ENCODE data around the gene ADAMTS17.

ADAMTS17 gene

DNA sequence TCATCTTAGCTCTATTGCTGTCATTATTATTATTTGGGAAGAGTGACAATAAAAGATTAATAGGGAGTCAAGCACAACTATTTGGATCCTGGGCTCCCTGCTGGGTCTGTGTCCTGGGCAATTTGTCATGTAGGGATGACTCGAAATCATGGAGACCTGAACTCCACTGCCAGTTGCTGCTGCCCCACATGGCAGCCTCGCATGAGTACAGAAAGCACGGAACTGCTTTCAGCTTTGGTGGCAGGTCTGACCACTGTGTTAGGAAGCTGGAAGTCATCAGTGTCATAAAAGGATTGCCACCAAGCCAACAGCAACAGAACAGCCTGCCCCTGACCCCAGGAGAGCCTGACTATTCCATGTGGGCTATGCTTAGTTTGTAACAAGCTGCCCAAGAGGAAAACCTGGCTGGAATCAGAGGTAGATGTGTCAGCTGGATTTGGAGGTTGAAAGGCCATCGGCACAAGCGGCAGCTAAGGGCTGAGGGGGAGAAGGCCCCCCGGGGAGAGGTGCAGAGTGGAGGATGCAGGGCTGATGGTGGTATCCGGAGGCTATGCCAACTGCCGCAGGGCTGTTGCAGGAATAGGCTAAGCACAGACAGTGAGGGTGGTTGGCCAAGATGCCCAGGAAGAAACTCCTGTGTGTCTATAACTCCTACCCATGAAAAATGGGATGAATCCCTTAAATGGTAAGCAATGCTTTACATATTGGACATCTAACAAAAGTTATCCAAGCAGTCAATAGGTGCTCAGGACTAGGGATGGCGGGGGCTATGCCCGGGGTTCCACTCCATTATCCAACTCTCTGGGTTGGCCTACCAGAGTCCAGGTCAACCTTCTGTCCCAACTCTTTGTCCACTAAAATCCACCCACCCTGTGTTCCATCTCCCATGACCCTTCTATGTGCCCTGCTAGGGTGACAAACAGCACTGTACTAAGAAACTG lies 291.6 kb downstream of the ADAMTS17 start:
- no peak for DNase-seq (ENCODE audit: low spot score)

DNA sequence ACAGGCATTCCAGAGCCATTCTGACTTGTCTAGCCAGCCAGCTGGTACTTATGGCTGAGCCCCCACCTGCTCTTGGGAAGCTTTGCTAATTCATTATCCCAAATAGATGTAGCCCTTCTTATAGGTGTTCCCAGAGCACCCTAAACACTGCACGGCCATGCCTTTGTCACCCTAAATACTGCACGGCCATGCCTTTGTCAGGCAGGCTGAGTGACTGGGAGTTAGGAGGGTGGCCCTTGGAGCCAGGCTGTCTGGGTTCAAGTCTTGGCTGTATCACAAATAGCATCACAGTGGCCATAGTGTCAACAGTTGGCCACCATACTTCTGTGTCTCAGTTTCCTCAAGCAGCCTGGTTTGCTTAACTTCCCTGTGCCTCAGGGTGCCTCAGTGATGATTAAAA lies 292.3 kb downstream of the ADAMTS17 start:
- DNase-seq (ENCODE audit: low spot score): no peak

DNA sequence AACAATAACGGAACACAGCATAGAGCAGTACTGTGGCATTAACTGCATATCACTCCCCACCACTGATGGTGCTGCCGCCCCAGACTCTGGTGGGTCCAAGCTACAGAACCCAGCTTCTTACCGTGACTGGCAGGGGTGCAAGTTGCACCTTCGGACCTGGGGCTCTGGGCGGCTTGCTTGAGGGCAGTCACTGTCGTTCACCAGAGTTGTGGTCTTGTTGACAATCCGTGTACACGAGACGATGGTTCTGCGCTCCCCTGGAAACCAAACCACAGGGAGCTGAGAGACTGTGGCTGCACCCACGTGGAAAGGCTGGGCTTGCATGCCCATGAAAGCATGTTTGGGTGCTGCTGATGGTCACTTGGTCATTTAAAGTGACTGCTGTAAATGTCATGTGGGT lies 293.0 kb downstream of the ADAMTS17 start:
- no peak for DNase-seq (ENCODE audit: low spot score)

DNA sequence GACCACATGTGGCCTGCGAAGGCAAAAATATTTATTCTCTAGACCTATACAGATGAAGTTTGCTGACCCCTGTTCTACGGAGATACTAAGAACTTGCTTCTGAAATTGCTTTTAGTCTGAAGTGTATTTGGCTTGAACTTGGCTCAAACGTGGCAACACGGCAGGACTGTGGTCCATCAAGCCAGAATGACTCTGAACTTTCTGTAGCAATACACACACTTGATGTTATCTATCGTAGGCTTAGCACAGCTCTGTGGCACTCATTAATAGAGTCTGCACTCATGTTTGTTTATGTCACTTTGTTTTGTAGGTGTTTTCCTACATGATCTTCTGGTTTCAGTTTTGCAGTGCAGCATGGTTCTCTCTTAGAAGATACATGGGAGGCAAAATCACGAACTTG lies 298.1 kb downstream of the ADAMTS17 start:
- DNase-seq (ENCODE audit: low spot score): no peak

DNA sequence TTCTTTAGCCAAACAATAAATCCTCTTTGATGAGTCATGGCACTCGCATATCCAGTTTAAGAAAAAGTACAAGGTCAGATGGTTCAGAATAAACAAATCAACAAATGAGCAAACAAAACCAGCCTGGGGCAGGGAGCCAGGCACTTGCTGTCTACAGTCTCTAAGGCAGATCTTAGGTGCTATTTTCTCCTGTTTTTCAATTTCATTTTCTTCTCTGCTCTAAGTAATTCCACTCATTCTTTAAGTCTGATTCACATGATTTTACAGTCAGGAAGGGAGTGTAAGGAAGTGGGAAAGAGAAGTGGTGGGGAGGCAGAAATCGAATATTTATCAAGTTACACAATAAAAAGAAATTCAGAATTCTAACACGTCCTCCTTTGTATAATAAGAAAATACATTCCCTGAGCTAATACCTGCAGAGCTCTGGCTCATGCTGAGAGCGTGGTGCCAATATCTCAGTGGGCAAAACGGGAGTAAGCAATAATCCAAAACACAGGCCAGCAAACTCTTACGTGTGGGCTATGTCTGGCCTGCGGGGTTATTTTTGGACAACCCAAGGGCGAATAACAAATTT lies 298.6 kb downstream of the ADAMTS17 start:
- no peak for DNase-seq (ENCODE audit: low spot score)

DNA sequence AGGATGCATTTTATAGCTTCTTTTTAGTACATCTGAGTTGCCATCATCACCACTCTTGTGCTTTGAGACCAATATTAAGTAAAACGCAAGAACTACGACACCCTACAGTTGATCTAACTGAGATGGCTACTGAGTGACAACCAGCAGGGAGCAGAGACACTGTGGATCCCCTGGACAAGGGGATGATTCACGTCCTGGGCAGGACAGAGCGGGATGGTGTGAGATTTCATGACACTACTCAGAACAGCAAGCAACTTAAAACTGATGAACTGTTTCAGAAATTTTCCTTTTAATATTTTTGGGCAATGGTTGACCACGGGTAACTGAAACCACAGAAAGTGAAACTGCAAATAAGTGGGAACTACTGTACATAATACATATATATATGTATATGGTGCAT lies 299.2 kb downstream of the ADAMTS17 start:
- DNase-seq (ENCODE audit: low spot score): no peak

DNA sequence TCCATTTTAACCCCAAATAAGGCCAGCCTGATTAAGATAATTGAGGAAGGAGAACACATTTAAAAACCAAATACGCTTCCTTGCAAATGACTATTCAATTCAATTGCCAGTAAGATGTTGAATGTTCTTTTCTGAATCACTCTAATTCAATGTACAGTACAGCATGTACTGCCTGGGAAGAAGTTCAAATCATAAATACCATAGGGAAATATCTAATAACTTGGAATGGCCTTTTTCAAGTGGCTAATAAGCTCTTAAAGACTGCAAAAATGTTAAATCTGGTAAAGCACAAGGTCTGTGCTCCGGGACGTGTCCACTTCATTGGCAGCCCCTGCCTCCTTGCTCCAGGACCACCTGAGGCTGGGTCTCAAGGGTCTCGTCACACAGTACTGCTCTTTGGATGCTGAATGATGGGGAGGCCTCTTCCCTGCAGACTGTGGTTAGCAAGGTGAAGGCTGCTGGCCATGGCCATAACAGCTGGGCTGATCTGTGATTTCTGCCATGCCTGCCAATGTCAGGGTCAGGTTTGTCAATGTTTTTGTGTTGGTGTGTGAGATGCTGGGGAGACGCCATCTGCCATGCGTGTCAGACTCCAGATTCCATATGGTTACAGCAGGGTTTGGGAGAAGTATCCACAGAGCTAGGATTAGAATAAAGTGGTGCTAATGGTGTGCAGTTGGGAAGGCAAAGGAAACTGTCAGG lies 300.5 kb downstream of the ADAMTS17 start:
- no peak for DNase-seq (ENCODE audit: low spot score)

DNA sequence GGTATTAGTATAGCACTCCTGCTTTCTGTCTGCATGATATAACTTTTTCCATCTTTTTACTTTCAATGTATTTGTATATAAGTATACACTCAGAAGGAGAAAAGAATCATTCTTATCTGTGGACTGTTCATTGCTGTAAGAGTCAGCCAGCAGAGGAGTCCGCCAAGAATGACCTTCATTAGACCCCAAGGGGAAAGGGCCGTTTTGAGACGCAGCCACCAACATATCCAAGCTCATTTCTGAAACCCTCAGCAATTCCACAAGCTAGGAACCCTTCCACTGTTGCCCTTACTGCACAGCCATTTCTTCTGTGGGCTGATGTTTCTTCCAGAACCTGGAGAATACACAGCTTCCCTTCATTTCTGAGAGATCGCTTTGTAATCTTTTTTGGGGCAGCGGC lies 301.8 kb downstream of the ADAMTS17 start:
- DNase-seq (ENCODE audit: low spot score): no peak

DNA sequence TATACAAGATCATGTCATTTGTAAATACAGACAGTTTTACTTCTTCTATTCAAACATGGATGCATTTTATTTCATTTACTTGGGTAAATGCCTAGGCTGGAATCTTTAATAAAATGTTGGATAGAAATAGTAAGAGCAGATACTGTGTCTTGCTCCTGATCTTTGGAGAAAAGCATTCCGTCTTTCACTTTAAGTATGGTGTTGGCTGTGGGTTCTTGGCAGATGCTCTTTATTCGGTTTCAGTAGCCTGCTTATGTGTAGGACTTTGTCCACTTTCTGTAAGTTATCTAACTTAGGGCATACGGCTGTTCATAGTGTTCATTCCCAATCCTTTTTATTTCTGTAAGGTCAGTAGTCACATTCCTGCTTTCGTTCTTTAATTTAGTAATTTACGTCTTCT lies 303.0 kb downstream of the ADAMTS17 start:
- DNase-seq (ENCODE audit: low spot score): no peak

DNA sequence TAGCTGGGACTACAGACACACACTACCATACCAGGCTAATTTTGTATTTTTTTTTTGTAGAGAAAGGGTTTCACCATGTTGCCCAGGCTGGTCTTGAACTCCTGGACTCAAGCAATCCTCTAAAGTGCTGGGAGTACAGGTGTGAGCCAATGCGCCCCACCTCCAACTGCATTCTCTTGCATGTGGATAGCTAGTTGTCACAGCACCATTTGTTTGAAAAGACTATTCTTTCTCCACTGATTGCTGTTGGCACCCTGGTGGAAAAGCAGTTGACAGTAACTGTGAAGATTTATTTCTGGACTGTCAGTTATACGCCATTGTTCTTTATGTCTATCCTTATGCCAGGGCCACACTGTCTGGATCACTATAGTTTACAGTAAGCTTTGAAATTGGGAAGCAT lies 303.9 kb downstream of the ADAMTS17 start:
- no peak for DNase-seq (ENCODE audit: low spot score)

DNA sequence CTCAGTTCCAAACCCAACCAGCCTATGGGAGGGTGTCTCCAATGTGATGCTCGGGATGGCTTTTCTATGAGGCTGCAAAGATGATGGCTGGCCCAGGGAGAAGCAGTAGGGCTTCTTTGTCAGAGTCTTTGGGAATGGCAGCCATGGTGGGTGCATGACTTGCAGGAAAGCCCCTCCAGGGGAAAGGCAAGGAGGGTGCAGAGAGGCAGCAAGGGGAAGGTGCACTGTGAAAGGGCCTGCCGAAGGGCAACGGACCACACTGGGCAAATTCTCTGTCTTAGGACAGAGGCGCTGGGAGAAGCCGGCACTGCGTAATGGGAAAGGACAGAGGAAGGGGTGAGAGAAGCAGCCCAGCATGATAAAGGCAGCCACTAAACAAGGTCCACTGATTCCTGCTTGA lies 305.8 kb downstream of the ADAMTS17 start:
- no peak for DNase-seq (ENCODE audit: low spot score)

DNA sequence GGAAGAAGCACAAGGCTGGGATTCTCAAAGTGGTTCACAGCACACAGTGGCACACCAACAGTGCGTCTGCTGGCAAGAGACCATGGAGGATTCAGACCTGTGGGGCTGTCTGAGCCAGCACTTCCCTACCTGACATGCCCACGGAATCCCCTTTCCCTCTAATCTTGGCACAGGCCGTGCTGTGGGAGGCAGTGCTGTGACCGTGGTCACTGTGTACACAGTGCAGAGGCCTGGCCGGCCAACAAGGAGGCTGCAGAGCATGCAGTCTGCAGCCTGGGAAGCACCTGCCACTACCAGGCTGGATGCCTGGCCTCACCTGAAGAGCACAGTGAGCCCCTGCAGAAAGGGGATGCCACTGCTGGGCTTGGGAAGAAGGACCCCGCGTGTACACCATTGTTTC lies 307.6 kb downstream of the ADAMTS17 start:
- DNase-seq (ENCODE audit: low spot score): no peak

DNA sequence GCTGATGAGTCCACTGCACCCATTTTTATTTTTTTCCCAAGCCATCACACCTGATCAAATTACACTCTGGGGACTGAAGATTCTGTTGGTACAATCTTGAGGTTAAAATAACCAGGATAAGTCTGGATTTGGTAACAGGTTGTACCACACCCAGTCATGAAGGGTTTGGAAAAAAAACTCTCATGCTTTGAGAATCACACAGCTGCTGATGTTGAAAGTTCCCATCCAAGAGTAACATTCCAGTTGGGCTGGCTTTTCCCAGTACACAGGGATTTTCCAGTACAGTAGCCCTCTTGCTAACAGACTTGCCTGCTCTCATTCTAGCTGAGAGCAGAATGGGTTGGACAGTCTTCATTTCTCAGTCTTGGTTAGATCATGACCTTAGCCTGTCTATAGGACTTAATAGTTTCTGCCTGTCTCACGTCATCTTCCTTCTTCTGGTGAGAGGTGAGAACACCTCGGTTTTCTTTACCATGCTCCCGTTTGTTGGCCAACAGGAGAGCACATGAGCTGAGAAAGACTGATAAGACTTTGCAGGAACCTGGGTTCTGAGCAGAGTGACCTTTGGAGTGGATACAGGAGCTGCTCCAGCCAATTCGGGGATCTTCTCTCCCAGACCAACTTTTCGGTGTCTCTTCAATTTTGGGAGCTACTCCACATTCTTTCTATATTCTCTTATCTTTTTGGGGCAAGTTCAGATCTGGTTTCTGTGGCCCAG lies 308.5 kb downstream of the ADAMTS17 start:
- DNase-seq (ENCODE audit: low spot score): no peak

DNA sequence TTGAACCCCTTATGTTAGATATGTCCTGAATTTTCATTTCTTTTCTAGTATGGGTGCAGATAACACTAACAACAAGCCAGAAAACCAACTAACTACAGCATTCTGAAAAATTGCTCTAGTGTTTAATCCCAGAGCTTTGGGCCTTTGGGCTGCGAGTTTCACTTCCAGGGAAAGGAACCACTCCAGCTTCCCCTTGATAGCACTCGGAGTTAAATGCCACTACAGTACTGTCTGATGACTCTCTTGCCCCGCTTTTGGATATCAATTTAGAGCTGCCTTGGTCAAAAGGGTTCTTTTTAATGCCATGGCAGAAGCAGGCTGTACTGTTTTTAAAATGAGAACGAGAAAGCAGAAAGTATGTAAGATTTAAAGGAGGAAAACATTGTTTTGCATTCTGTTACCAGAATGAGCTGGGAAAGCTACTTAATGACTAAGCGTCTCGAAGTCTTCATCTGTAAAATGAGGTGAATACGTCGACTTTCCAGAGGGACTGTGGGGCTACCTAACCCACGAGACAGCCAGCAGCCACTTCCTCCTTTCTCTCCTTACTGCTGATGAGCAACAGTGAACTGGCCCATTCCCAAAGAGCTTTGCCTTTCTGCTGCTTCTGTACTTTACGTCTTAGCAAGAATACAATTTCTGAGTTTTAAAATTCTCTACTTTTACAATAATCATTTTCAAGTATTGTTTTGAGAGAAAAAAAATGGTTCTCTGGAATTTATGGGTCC lies 309.3 kb downstream of the ADAMTS17 start:
- DNase-seq (ENCODE audit: low spot score): peak; percentile 23

DNA sequence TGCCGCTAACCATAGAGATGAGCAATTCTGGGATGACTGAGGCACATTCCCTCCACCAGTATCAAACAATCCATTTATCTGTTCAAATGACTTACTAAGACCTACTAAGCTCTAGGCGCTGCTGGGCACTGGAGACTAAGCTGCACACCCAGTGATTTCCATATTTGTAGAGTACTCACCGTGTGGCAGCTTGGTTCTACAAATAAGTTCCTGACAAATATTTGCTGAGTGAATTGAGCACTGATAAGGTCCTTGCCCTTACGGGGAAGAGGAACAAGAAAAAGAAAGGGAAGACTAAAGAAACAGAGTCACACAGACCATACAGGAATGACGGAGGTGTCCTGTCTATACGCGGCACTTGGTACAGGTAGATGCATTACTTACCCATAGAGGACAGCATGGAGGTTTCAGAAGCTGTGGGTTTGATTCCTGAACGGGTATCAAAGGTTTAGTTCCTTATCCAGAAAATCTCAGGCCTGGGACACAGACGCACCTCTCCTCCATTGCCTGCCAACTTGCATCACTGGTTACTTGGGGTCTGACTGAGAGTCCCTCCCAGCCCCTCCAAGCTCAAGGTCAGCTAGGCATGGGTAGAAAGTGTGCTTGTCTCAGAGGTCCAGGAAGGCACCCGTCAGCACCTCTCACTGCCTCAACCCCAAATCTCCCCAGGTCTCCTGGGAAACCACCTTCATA lies 310.0 kb downstream of the ADAMTS17 start:
- DNase-seq (ENCODE audit: low spot score): no peak

DNA sequence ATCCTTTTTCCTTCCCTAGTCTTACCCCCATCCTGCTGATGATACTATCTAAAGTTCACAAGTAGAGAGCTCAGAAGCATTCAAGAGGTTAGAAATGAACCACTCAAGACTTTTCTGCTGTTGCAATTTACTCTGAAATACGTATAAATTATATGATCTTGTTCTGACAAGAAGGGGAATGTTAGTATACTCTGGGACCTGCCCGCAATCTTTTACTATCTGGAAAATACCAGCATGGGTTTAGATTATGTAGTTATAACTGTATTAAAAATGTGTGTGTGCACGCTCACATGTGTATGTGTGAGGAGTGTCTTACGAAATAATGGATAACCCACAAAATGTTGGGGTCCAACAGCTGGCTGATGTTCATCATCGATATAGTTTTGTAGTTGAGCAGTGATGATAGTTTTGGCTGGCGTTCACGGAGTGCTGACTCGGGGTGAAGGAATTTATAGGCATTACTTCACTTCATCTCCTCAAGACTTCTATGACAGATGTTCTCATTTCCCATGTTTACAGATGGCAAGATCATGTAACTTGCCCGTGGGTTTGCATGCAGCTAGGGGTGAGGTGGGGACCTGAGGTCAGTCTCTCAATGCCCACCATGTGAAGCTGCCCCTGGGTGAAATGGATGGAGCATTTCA lies 311.1 kb downstream of the ADAMTS17 start:
- DNase-seq (ENCODE audit: low spot score): no peak

DNA sequence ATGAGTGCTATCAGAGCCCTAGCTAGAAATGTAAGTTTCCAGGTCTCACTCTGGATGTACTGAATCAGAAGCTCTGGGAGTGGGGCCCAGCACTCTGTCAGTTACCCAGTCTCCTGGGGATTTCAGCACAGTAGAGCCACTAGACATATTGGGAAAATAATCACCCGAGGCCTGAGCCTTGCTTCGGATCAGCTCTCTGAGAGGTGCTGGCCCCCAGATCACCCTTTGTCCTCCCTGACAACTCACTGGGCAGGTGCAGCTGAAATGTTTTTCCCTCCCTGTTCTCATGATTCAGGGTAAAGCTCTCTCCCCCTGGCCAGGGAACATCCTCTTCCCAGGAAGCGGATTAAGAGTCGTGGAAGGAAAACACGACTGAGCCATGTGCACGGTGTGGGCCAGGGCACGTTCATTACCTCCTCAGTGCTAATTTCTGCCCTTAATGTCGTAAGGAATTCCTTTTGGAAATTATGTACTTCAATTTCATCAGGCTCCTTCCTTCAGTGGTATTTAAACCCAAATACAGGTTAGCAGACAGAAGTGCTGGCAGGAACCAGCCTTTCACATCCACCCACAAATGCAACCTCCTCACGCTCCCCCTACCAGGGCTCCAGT lies 311.8 kb downstream of the ADAMTS17 start:
- DNase-seq (ENCODE audit: low spot score): no peak

DNA sequence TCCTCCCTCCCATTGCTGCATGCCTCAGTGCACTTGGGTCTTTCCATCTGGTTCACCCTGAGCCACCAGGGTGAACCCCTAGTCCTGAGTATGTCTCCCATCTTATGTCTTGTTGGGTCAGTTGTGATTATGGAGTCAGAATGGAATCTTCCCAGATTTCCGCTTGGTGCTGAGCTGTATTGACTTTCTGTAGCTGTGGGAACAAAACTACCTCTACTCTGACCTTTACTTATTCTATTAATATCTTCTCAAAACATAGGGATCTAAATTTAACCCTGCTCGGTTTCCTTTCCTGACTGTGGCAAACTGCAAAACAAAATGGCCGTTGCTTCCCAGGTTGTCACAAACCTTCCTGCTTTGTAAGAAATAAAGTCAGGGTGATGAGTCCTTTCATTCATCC lies 312.7 kb downstream of the ADAMTS17 start:
- DNase-seq (ENCODE audit: low spot score): no peak

DNA sequence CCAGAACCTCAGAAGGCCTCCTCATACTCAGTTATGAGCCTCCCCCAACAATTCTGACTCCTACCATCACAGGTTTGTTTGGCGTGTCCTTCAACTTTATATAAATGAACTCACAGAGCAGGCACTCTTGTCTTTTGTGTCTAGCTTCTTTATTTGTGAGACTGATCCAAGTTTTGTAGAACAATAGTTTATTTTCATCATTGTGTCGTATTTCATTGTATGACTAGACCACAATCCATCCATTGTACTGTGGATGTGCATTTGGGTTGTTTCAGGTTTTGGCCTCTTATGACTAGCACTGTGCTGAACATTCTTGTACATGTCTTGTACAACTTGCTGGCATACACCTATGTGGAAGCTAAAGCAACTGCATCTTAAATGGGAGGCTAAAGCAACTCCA lies 315.7 kb downstream of the ADAMTS17 start:
- DNase-seq (ENCODE audit: low spot score): peak; percentile 63

DNA sequence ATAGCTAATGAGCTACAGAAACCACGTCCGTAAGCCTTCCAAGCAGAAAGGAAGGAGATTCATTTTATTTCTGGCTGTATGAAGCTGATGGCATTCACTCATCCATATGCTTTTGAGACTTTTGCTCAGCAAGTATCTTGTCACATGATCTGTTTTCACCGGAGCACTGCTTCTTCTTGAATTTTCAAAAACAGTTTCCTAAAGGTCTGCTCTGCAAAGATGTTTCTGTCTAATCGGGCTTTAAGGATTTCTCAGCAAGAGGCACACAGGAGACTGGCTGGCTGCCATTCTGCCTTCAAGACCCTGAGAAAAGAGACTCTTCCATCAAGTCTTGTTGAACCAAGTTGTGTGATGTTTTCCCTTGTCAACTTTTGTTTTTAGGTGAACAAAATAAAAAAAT lies 319.0 kb downstream of the ADAMTS17 start:
- no peak for DNase-seq (ENCODE audit: low spot score)

Measured in globus pallidus (tissue), 1 donor.